Measurements from ENCODE around the gene CCDC88B. TPM values are rescaled to one million over a fixed set of nuclear protein-coding genes. Genes with fewer than 3 reads are reported as not detected.
A peak's percentile ranks its signal among the peaks of the same experiment; 100 is the strongest.

Gene CCDC88B
- total and polyA plus RNA-seq, 10 of the 15 experiments (the other 5 are each of a cell fraction or from before 2014, with no cell fraction given), result 0.24 to 66.0 (median 19.2) TPM

DNA sequence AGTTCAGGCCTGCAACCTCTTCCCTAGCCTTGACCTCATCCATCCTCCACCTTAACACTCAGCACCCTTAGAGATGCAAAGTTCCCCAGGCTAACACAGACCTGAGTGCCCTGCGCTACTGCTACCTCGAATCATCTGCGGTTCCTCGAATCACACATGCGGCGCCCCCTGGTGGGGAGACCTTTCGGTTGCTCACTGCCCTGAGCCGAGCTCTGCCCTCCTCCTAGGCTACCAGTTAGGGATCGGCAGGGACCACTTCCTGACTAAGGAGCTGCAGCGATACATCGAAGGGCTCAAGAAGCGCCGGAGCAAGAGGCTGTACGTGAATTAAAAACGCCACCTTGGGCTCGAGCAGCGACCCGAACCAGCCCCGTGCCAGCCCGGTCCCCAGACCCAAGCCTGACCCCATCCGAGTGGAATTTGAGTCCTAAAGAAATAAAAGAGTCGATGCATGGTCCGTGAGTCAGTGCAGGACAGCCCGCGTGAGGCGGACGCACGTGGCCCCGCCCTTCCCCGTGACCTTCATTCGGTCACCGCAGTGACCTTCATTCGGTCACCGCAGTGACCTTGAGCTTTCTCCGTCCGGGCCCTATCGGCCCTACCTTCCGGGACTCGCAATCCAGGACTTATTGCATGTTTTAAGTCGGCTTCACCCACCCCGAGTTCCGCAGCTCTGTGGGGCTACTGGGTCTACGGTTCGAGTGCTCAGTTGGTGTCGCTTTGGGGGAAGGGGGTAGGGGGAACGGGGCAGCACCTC is 35.5 kb upstream of the CCDC88B start (continued):
- TF ChIP-seq, protein P1, sequence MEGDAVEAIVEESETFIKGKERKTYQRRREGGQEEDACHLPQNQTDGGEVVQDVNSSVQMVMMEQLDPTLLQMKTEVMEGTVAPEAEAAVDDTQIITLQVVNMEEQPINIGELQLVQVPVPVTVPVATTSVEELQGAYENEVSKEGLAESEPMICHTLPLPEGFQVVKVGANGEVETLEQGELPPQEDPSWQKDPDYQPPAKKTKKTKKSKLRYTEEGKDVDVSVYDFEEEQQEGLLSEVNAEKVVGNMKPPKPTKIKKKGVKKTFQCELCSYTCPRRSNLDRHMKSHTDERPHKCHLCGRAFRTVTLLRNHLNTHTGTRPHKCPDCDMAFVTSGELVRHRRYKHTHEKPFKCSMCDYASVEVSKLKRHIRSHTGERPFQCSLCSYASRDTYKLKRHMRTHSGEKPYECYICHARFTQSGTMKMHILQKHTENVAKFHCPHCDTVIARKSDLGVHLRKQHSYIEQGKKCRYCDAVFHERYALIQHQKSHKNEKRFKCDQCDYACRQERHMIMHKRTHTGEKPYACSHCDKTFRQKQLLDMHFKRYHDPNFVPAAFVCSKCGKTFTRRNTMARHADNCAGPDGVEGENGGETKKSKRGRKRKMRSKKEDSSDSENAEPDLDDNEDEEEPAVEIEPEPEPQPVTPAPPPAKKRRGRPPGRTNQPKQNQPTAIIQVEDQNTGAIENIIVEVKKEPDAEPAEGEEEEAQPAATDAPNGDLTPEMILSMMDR (IDR thresholded peaks at IDR 0.05 in 2 of 3, conservative IDR thresholded peaks at IDR 0.05 in 1 of 3; ENCODE audit: control insufficient read depth in 2 of 3, extremely low read depth in 1 of 3, insufficient read depth in 1 of 3, low read depth in 3 of 3, low read length in 3 of 3), result peak; percentile 89 to 94 (median 93); a peak in 5 of 6 replicates
- TF ChIP-seq CREM (IDR thresholded peaks at IDR 0.05; ENCODE audit: low read depth), result peak; percentile 47; the same call in 1 of the 2 replicates
- TF ChIP-seq SP1 (IDR thresholded peaks at IDR 0.05; ENCODE audit: low read depth, low read length), result no peak
- no peak for TF ChIP-seq HDAC6 (IDR thresholded peaks at IDR 0.05; ENCODE audit: unreplicated experiment)
- TF ChIP-seq SREBF2 (IDR thresholded peaks at IDR 0.05; ENCODE audit: low read length), result no peak
- TF ChIP-seq BCL11A (IDR thresholded peaks at IDR 0.05; ENCODE audit: low read depth, low read length), result no peak
- no peak for TF ChIP-seq PAX8 (IDR thresholded peaks at IDR 0.05)
- TF ChIP-seq HDAC2 (IDR thresholded peaks at IDR 0.05), result no peak
- no peak for TF ChIP-seq MTA3 (IDR thresholded peaks at IDR 0.05; ENCODE audit: borderline replicate concordance, low read length)
- TF ChIP-seq, protein P2, sequence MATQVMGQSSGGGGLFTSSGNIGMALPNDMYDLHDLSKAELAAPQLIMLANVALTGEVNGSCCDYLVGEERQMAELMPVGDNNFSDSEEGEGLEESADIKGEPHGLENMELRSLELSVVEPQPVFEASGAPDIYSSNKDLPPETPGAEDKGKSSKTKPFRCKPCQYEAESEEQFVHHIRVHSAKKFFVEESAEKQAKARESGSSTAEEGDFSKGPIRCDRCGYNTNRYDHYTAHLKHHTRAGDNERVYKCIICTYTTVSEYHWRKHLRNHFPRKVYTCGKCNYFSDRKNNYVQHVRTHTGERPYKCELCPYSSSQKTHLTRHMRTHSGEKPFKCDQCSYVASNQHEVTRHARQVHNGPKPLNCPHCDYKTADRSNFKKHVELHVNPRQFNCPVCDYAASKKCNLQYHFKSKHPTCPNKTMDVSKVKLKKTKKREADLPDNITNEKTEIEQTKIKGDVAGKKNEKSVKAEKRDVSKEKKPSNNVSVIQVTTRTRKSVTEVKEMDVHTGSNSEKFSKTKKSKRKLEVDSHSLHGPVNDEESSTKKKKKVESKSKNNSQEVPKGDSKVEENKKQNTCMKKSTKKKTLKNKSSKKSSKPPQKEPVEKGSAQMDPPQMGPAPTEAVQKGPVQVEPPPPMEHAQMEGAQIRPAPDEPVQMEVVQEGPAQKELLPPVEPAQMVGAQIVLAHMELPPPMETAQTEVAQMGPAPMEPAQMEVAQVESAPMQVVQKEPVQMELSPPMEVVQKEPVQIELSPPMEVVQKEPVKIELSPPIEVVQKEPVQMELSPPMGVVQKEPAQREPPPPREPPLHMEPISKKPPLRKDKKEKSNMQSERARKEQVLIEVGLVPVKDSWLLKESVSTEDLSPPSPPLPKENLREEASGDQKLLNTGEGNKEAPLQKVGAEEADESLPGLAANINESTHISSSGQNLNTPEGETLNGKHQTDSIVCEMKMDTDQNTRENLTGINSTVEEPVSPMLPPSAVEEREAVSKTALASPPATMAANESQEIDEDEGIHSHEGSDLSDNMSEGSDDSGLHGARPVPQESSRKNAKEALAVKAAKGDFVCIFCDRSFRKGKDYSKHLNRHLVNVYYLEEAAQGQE (IDR thresholded peaks at IDR 0.05; ENCODE audit: low read depth, low read length), result no peak
- TF ChIP-seq, protein P3, sequence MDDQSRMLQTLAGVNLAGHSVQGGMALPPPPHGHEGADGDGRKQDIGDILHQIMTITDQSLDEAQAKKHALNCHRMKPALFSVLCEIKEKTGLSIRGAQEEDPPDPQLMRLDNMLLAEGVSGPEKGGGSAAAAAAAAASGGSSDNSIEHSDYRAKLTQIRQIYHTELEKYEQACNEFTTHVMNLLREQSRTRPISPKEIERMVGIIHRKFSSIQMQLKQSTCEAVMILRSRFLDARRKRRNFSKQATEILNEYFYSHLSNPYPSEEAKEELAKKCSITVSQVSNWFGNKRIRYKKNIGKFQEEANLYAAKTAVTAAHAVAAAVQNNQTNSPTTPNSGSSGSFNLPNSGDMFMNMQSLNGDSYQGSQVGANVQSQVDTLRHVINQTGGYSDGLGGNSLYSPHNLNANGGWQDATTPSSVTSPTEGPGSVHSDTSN (IDR thresholded peaks at IDR 0.05; ENCODE audit: insufficient replicate concordance, low read depth, low read length), result no peak
- TF ChIP-seq, protein P4, sequence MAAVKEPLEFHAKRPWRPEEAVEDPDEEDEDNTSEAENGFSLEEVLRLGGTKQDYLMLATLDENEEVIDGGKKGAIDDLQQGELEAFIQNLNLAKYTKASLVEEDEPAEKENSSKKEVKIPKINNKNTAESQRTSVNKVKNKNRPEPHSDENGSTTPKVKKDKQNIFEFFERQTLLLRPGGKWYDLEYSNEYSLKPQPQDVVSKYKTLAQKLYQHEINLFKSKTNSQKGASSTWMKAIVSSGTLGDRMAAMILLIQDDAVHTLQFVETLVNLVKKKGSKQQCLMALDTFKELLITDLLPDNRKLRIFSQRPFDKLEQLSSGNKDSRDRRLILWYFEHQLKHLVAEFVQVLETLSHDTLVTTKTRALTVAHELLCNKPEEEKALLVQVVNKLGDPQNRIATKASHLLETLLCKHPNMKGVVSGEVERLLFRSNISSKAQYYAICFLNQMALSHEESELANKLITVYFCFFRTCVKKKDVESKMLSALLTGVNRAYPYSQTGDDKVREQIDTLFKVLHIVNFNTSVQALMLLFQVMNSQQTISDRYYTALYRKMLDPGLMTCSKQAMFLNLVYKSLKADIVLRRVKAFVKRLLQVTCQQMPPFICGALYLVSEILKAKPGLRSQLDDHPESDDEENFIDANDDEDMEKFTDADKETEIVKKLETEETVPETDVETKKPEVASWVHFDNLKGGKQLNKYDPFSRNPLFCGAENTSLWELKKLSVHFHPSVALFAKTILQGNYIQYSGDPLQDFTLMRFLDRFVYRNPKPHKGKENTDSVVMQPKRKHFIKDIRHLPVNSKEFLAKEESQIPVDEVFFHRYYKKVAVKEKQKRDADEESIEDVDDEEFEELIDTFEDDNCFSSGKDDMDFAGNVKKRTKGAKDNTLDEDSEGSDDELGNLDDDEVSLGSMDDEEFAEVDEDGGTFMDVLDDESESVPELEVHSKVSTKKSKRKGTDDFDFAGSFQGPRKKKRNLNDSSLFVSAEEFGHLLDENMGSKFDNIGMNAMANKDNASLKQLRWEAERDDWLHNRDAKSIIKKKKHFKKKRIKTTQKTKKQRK (IDR thresholded peaks at IDR 0.05; ENCODE audit: low read depth, low read length), result no peak
- peak; percentile 93 for TF ChIP-seq NBN (IDR thresholded peaks at IDR 0.05)
- no peak for TF ChIP-seq ZNF217 (IDR thresholded peaks at IDR 0.05)
- TF ChIP-seq RCOR1 (conservative IDR thresholded peaks at IDR 0.05; ENCODE audit: low read depth, low read length), result 0 out of 2 replicates have a peak, but pooled peaks have one; percentile 87
- TF ChIP-seq ZNF207 (IDR thresholded peaks at IDR 0.05; ENCODE audit: borderline replicate concordance), result peak; percentile 92
- 0 out of 2 replicates have a peak, but pooled peaks have one; percentile 37 for TF ChIP-seq CHD2 (IDR thresholded peaks at IDR 0.05; ENCODE audit: borderline replicate concordance, low read depth, low read length)
- TF ChIP-seq POLR2A (IDR thresholded peaks at IDR 0.05; ENCODE audit: low read depth, low read length), result 0 out of 2 replicates have a peak, but pooled peaks have one; percentile 57
- TF ChIP-seq, protein P5, sequence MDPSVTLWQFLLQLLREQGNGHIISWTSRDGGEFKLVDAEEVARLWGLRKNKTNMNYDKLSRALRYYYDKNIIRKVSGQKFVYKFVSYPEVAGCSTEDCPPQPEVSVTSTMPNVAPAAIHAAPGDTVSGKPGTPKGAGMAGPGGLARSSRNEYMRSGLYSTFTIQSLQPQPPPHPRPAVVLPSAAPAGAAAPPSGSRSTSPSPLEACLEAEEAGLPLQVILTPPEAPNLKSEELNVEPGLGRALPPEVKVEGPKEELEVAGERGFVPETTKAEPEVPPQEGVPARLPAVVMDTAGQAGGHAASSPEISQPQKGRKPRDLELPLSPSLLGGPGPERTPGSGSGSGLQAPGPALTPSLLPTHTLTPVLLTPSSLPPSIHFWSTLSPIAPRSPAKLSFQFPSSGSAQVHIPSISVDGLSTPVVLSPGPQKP (IDR thresholded peaks at IDR 0.05; ENCODE audit: low read depth, low read length), result no peak
- peak; percentile 90; the same call in 1 of the 2 replicates for TF ChIP-seq WRNIP1 (IDR thresholded peaks at IDR 0.05; ENCODE audit: borderline replicate concordance, low read depth, low read length)
